GM18873 (cell line): ENCODE results near the gene KAT7.
"Not testable (repeated sequence)": the region's sequence is repeated elsewhere in the genome, so short reads cannot be mapped to it uniquely, and the experiment has no call there.

ENCODE experiments used
- ATAC-seq: cut with Tn5 transposase; IDR thresholded peaks from one replicate; pipeline ENCODE4 v1.9.1; 2021; ENCODE audit warnings: mild to moderate bottlenecking, moderate library complexity, moderate number of reproducible peaks; ENCODE audit not compliant: unreplicated experiment, low FRiP score

KAT7 gene

DNA sequence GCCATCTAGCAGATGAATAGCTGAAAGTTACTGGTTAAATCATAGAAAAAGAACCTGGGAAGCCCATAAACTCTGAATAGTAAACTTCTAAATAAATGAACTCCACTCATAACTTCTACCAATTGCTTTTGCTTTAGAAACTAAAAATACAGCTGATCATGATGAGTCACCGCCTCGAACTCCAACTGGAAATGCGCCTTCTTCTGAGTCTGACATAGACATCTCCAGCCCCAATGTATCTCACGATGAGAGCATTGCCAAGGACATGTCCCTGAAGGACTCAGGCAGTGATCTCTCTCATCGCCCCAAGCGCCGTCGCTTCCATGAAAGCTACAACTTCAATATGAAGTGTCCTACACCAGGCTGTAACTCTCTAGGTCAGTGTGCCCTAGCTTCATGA, 9.7 kb downstream of the KAT7 start:
- ATAC-seq = no peak

DNA sequence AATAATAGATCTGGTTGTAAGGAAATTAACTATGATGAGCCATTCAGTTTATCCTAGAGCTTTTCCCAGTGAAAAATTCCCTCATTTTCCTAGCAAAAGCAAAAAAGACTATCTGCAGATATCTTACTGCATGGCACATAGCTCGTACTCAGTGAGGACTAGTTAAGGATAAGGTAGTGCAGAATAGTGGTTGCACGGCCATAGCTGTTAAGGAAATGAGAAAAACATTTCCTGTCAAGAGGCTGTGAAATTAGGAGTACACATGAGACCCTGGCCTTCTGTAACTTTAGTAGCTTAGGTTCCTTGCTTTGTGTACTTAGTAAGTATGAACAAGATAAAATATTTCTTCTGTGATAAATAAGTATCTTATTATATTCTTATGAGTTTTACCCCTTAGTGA, 10.3 kb downstream of the KAT7 start:
- ATAC-seq = no peak

DNA sequence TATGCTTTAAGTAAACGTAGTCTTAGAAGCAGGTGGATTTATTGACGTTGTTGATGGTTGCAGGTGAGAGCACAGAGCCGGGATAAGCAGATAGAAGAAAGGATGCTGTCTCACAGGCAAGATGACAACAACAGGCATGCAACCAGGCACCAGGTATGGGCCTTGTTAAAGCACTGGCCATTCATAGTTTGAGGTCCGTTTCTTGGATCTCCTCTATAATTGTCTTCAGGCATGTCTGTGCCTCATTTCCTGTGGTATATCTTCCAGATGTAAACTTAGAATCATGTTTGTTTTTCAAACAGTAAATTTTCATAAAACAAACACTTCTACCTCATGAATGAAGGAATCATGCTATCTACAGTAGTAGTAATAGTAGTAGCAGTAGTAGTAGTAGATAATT, 20.6 kb downstream of the KAT7 start:
- ATAC-seq = no peak

DNA sequence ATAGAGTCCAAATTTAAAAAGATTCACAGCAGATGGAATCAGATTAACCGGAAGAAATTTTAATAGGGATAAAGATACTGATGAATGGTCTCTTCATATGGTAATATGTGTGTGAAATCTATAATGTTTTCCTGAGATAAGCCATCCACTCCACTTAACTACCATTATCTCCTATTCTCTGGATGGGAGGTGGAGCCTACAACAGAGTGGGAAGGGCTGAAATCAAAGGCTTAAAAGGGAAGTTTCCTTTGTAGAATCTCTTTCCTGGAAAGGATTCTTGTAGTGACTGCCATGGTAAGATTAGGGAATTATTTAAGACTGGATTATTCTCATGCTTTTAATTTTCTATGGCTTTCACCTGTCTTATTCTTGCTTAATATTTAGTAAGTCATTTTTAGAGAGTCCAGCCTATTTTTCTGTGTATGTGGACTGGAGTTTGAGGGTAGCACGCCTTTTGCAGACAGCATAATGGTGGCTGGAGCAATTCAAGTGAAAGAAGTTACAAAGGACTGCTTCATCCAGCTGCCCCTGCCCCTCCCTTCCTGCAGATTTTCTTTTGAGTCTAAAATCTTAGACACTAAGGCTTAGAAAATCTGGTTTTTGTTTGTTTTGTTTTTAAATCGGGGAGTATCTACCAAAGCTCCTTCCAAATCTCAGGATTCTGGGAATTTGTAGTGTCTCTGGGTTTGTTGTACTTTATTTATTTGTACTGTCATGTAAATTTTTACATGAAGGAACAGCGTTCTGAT, 26.5 kb downstream of the KAT7 start:
- ATAC-seq = no peak

DNA sequence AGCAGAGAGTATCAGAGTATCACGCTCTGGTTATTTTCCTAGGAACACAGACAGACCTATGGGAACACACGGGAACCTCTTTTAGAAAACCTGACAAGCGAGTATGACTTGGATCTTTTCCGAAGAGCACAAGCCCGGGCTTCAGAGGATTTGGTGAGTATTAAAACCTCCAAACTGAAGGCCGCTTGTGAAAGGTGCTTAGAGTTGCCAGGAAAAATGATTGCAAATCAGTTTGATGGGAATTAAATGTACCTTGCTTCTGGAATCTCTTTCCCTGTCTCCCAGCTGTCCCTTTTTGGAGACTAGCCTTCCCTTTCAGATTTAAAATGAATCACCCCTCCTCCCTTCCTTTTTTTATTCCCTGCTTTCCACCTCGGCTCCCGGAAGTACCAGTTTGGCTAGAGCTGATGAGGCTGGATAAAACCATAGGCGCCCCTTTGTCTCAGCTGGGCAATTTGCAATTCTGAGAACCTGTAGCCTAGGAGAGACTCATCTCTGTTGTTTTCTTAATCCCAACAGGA, 27.3 kb downstream of the KAT7 start:
- no peak for ATAC-seq

DNA sequence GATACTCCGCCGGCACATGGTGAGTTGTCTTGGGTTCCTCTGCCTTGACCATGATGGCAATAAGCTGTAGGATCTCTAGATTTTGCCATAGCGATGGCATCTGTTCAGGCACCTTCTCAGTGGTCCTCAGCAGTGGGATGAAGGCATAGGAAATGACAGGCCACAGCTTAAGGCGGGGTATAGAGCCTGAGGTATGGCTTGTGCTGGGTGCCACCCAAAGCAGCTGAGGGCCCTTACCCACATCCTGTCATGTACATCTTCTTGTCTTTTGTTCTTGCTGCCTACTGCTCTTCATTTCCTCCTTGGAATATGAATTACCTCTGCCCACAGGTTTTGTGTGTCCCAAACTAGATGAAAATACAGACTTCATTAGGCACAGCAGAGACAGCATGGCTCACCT, 29.5 kb downstream of the KAT7 start:
- no peak for ATAC-seq

DNA sequence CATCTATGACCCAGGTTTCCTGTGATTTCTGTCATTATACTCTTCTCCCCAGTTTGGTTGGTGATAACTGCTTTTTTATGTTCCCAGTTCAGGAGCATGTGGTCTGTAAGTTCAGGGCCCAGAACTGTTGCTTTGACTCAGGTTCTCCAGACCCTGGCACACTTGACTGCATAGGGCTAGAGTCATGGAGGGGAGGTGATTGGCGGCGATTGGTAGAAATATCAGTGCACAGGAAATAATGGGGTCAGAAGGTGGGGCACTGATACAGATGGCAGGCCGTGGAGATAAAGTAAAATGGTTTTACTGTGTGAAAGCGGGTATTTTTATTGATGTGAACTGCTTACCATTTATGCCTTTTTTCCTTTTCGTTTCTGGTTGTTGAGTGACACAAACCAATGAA, 30.7 kb downstream of the KAT7 start:
- no peak for ATAC-seq

DNA sequence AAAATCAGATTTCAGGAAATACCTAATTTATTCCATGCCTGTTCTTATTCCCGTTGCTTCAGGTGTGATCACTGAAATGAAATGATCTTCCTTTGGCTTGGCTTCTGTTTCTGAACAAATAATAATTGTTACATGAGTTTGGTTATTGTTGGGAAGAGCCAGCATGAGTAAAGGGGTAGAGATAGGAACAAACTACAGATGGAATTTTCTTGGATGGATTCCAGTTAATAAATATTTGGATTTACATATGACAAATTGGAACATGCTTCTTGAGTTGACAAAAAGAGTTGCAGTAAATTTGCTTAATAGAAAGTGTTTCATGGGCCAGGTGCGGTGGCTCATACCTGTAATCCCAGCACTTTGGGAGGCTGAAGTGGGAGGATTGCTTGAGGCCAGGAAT, 31.2 kb downstream of the KAT7 start:
- ATAC-seq = no peak

DNA sequence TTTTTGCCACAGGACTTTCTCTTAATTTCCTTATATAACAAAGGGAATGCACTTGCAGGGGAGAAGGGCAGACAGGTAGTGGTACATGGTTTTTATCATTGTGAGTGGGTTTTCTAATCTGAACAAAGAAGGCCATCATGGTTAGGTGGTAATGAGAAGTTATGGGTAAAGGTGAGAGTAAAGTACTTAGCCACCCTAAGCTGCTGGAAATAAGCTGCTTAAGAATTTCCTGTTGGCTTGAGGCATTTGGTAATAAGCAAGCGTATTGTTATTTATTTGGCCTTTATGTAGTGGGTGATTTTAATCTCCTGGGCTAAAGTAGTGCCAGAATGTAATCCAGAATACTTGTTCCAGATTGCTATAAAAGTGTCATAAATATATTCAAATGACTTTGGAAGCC, 32.3 kb downstream of the KAT7 start:
- ATAC-seq = no peak

DNA sequence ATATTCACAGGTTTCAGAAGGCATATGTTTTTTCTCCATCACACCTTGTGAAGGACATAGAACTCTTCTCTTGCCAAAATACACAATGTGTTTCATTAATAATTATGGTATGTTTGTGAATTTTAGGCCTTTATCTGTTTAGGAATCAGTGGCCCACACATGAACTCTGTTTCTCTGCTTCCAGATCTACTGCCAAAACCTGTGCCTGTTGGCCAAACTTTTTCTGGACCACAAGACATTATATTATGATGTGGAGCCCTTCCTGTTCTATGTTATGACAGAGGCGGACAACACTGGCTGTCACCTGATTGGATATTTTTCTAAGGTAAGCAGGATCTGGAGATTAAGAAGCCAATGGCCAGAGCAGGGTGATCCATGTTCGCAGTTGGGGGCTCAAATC, 33.0 kb downstream of the KAT7 start:
- no peak for ATAC-seq

DNA sequence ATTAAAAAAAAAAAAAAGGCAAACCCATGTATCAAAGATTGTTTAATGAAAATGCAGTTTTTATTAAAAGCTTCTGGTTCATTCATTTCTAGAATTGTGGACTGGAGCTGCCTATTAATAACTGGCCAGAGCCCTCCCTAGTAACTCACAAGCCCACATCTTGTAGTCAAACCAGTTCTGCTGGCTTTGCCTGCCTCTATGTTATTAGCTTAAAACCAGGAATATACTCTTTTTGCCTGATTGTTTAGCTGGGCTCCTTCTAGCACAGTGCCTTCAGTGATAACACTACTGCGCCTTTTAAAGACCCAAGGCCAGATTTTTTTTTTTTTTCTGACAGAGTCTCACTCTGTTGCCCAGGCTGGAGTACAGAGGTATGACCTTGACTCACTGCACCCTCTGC, 33.4 kb downstream of the KAT7 start:
- no peak for ATAC-seq

DNA sequence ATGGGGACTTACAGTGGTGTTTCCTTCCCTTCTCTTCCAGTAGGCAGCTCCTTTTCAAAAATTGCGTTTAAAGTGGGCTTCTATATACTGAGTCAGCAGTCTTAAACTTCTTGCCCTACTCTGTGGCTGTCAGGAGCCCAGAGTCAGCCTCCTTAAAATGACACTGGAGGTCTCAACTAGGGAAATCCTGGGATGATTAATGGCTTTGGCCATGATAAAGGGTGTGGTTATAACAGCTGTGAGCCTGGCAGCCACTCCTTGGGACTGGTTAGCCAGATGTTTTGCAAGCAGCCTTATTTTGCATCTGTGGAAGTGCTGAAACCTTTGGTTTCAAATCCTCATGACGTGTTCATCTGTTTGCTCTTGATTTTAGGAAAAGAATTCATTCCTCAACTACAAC, 34.3 kb downstream of the KAT7 start:
- no peak for ATAC-seq

DNA sequence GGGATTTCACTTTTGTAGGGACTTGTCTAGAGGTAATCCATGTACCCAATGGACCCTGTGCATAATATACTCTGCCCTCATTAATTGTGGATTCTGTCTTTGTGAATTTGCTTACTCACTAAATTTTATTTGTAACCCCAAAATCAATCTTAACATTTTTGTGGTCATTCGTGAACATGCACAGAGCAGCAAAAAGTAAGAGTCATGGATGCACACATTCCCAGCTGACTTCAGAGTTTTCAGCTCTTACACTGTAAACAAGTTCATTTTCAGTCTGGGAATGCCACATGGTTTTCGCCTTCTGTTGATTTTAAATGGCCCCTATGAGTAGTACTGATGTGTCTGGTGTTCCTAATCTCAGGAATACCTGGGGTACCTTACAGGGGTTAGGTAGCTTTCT, 35.1 kb downstream of the KAT7 start:
- no peak for ATAC-seq

DNA sequence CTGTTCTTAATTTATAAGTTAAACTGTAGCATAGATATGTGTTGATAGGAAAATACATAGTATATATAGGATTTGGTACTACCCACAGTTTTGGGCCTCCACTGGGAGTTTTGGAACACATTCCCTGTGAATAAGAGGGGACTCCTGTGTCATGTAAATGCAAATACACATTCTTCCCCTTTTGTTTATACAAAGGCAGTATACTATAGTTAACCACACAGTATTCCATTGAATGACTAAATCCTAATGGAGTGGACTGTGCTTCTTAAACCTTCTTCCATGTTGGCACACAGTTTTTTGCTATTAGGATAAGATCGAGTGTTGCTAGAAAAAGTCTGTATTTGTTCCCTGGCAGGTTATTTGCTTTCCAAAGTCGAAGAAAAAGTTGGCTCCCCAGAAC, 37.2 kb downstream of the KAT7 start:
- ATAC-seq = no peak

DNA sequence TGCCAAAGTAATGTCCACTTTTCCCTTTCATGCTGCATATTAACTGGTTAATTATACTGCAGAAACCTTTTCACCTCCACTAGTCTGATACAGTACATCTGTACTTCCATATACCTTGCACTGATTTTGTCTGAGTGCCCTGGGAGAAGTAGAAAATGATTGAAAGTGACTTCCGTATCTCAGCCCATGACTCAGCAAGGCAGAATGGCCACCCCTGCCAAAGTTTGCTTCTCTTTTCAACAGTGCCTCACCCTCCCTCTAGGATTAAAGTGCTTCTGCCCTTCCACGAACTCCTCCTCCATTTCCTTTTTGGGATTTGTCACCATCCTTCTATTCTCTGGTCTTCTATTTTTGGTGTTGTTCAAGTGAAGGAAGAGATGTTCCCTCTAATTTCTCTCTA, 39.8 kb downstream of the KAT7 start:
- ATAC-seq = not testable (repeated sequence)

DNA sequence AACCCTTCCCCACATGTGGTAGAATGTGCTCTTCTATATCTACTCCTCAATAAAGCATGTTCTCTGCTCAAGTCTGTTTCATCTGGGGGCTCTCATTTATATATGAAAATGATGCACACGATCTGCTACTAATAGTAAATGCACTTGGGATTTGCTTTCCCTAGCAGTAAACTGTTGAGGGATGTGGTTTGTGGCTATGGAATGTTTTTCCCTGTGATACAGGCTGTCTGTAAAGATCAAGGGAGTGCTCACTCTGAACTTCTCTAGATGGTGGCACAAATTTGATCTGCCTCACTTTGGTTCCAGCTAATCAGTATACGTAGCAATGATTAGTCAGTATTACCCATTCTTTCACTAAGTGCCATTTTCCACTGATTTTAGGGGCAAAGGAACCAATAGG, 40.5 kb downstream of the KAT7 start:
- ATAC-seq = no peak

DNA sequence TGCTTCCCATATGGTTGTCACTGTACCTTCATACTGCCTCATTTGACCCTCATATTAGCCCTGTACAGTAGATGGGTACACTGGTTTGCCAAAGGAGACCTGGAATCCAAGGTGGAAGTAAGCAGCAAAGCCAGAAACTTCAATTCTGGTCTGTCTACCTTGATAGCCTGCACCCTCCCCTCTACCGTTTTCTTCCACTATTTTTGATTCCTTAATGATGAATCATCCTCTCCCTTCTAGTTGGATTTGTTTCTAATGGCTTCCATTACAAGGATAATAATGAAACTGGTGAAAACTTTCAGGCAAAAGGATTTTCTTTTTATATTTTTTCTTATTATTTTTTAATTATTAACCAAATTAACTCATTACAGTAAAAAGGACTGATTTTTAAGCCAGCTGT, 42.1 kb downstream of the KAT7 start:
- no peak for ATAC-seq

DNA sequence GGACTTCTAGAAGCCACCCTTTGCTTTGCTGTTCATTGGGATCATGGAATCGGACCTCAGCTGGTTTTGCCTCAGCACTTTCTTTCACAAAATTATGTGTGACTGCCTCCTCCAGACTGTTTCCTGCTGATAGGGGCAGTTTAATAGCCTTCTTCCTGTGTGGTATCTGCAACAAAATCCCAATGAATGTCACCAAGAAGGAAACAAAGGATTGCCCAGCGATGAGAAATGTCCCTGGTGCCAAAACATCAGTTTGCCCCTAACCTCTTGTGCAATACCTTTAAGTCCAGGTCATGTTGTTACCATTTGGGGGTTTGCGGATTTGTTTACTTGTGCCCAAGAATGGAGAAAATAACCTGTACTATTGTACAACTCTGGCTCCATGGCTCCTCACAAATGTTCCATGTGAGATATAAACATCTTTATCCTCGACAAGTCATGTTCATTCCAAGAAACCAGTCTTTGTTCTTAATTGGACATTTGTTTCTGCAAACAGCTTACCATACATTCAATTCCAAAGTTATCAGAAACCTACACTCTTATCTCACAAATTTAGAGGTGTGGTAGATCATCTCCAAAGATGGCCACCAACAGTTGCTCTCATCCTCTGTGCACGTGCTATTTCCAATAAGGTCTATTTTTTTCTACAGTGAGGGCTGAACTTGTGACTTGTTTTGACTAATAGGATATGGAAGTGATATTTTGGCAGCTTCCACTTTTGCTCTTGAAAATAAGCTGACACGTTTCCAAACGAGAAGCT, 44.5 kb downstream of the KAT7 start:
- no peak for ATAC-seq

DNA sequence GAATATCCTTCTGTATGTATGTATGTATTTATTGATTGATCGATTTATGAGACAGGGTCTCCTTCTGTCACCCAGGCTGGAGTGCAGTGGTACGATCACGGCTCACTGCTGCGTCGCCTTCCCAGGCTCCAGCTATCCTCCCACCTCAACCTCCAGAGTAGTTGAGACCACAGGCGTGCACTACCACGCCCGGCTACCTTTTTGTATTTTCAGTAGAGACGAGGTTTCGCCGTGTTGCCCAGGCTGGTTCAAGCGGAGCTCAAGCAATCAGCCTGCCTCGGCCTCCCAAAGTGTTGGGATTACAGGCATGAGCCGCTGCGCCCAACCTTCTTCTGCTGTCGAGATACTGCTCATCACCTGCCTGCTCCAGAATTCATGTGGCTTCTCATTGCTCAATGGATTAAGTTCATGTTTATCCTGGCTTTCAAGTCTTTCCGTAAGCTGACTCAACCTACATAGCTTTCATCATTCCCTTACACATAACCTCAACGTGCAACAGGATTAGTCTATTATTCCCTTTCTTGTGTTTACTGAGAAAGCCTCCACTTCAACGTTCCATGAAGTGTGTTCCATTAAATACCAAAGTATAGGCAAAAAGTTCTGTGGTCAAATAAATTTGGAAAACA, 45.8 kb downstream of the KAT7 start:
- no peak for ATAC-seq

DNA sequence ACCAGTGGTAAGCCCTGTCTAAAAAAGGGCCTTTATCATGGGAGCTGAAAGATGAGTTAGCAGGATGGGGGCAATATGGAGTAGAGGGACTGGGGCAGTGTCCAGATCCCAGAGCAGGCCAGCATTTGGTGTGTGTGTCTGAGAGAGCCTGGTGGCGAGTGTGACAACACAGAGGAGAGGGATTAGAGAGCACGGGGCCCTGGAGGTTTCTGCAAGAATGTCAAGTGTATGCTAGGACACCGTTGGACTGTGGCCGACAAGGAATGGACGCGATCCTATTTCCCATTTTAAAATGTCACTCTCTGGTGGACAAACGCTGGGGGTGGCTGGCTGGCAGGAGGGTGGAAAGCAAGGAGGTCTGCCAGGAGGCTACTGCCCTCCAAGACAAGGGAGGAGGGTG, 47.0 kb downstream of the KAT7 start:
- no peak for ATAC-seq
